GM23338 (cell line): Measurements from ENCODE around the gene FCER2. TPM values are rescaled to one million over a fixed set of nuclear protein-coding genes. Genes with fewer than 3 reads are reported as not detected.

Experiments
- CREB1 ChIP-seq: fragments of 250-450 bp; sonication (Bioruptor Pico); IDR thresholded peaks from 2 replicates; pipeline ENCODE4 v1.5.0; 2020; ENCODE audit warnings: low read depth, mild to moderate bottlenecking, moderate library complexity
- CTCF ChIP-seq, 2 experiments: fragments of 200-600 bp in 1 of 2; sonication (generic) in 1 of 2; conservative IDR thresholded peaks; 2 replicates each; pipeline versions ENCODE4 v1.5.1 to v1.6.1; 2016 to 2017; ENCODE audit warnings: antibody characterized with exemption in 2 of 2, low read depth in 2 of 2, mild to moderate bottlenecking in 2 of 2, moderate library complexity in 1 of 2
- EZH2 ChIP-seq: fragments of 200-600 bp; sonication (generic); IDR thresholded peaks from one replicate; pipeline ENCODE4 v1.8.0; 2017; ENCODE audit warnings: antibody characterized with exemption, mild to moderate bottlenecking, low read depth; ENCODE audit not compliant: unreplicated experiment
- EZH2phosphoT487 ChIP-seq: fragments of 200-600 bp; sonication (generic); IDR thresholded peaks from one replicate; pipeline ENCODE4 v1.8.1; 2018; ENCODE audit warnings: antibody characterized with exemption; ENCODE audit not compliant: unreplicated experiment
- JUNB ChIP-seq: IDR thresholded peaks from one replicate; pipeline ENCODE4 v1.6.1; 2016; ENCODE audit warnings: antibody characterized with exemption; ENCODE audit not compliant: unreplicated experiment
- POLR2AphosphoS5 ChIP-seq: IDR thresholded peaks from 2 replicates; pipeline ENCODE4 v1.6.1; 2016; ENCODE audit warnings: antibody characterized with exemption, low read depth
- REST ChIP-seq: IDR thresholded peaks from one replicate; pipeline ENCODE4 v1.6.1; 2018; ENCODE audit warnings: antibody characterized with exemption; ENCODE audit not compliant: unreplicated experiment
- STAT1 ChIP-seq: IDR thresholded peaks from one replicate; pipeline ENCODE4 v1.6.1; 2016; ENCODE audit warnings: antibody characterized with exemption; ENCODE audit not compliant: unreplicated experiment
- ZNF114 ChIP-seq: fragments of 250-450 bp; sonication (Bioruptor Pico); IDR thresholded peaks from 2 replicates; pipeline ENCODE4 v1.5.0; 2020; ENCODE audit warnings: mild to moderate bottlenecking, moderate library complexity
- ZNF331 ChIP-seq: fragments of 250-450 bp; sonication (Bioruptor Pico); IDR thresholded peaks from 2 replicates; pipeline ENCODE4 v1.5.0; 2020; ENCODE audit warnings: low read depth, mild to moderate bottlenecking, moderate library complexity
- polyA plus RNA-seq: library from polyadenylated mRNA; unstranded; fragments of >200 nt; fragmentation: Nextera tagmentation; extraction: Ambion mirVana; gene quantifications from 2 replicates; pipeline ENCODE4 v1.2.1, GENCODE V29; 2016
- total RNA-seq: library from RNA; depleted of rRNA; stranded (reverse); fragments of >200 nt; shearing (Covaris generic); gene quantifications from 2 replicates; pipeline ENCODE4 v1.2.3, GENCODE V29; 2014; rRNA removed
- TF ChIP-seq, protein P1 (sequence below): fragments of 250-450 bp; sonication (Bioruptor Pico); IDR thresholded peaks from 2 replicates; pipeline ENCODE4 v1.5.0; 2020; ENCODE audit warnings: mild to moderate bottlenecking, moderate library complexity

FCER2 gene
- total and polyA plus RNA-seq, 2 experiments from 2014 or later = 0.29 TPM; not detected in 1

DNA sequence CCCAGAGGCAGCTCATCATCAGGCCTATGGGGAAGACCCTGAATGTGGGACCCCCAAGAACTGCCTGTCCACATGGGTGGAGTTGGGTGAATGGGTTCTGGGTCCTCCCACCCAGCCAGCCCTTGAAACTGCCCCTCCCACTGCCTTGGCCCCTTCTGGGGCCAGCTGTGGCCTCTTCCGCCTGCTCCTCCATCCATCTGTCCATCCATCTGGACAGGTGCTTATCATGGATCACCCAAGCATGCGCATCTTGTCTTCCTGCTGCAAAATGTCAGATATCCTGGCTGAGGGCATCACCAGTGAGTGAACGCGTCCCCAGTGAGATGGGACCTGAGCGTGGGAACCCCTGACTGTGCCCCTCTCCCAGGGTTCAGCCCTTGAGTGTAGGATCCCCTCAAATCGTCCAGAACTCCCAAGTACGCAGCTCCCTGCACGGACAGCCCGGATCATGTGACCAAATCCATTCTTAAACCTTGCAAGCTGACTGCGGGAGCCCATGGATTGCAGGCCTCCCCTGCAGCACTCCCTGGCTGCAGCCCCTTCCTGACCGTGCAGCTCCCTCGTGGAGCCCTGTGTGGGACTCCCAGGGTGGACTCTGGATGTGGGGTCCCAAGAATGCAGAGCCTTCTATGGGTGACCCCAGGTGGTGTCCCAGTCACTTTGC is 63.0 kb downstream of the FCER2 start (continued):
- TF ChIP-seq, protein P1, sequence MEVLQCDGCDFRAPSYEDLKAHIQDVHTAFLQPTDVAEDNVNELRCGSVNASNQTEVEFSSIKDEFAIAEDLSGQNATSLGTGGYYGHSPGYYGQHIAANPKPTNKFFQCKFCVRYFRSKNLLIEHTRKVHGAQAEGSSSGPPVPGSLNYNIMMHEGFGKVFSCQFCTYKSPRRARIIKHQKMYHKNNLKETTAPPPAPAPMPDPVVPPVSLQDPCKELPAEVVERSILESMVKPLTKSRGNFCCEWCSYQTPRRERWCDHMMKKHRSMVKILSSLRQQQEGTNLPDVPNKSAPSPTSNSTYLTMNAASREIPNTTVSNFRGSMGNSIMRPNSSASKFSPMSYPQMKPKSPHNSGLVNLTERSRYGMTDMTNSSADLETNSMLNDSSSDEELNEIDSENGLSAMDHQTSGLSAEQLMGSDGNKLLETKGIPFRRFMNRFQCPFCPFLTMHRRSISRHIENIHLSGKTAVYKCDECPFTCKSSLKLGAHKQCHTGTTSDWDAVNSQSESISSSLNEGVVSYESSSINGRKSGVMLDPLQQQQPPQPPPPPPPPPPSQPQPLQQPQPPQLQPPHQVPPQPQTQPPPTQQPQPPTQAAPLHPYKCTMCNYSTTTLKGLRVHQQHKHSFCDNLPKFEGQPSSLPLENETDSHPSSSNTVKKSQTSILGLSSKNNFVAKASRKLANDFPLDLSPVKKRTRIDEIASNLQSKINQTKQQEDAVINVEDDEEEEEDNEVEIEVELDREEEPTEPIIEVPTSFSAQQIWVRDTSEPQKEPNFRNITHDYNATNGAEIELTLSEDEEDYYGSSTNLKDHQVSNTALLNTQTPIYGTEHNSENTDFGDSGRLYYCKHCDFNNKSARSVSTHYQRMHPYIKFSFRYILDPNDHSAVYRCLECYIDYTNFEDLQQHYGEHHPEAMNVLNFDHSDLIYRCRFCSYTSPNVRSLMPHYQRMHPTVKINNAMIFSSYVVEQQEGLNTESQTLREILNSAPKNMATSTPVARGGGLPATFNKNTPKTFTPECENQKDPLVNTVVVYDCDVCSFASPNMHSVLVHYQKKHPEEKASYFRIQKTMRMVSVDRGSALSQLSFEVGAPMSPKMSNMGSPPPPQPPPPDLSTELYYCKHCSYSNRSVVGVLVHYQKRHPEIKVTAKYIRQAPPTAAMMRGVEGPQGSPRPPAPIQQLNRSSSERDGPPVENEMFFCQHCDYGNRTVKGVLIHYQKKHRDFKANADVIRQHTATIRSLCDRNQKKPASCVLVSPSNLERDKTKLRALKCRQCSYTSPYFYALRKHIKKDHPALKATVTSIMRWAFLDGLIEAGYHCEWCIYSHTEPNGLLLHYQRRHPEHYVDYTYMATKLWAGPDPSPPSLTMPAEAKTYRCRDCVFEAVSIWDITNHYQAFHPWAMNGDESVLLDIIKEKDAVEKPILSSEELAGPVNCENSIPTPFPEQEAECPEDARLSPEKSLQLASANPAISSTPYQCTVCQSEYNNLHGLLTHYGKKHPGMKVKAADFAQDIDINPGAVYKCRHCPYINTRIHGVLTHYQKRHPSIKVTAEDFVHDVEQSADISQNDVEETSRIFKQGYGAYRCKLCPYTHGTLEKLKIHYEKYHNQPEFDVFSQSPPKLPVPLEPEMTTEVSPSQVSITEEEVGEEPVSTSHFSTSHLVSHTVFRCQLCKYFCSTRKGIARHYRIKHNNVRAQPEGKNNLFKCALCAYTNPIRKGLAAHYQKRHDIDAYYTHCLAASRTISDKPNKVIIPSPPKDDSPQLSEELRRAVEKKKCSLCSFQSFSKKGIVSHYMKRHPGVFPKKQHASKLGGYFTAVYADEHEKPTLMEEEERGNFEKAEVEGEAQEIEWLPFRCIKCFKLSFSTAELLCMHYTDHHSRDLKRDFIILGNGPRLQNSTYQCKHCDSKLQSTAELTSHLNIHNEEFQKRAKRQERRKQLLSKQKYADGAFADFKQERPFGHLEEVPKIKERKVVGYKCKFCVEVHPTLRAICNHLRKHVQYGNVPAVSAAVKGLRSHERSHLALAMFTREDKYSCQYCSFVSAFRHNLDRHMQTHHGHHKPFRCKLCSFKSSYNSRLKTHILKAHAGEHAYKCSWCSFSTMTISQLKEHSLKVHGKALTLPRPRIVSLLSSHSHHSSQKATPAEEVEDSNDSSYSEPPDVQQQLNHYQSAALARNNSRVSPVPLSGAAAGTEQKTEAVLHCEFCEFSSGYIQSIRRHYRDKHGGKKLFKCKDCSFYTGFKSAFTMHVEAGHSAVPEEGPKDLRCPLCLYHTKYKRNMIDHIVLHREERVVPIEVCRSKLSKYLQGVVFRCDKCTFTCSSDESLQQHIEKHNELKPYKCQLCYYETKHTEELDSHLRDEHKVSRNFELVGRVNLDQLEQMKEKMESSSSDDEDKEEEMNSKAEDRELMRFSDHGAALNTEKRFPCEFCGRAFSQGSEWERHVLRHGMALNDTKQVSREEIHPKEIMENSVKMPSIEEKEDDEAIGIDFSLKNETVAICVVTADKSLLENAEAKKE (CRISPR knock-in tag) = no peak
- TF ChIP-seq JUNB = no peak
- TF ChIP-seq ZNF114 (CRISPR knock-in tag) = no peak
- TF ChIP-seq ZNF331 = no peak
- TF ChIP-seq POLR2AphosphoS5 = no peak
- no peak for TF ChIP-seq STAT1
- no peak for TF ChIP-seq CTCF (conservative IDR thresholded peaks at IDR 0.05; ENCODE audit: low read depth in 2 of 2)
- no peak for TF ChIP-seq CREB1
- TF ChIP-seq EZH2phosphoT487 = no peak
- TF ChIP-seq REST = no peak
- TF ChIP-seq EZH2 = no peak

Other genes with a start within 250 kb of the FCER2 start
- 1.2 and 2.2 TPM in 2 replicates for gene PEX11G, start 213.1 kb downstream of the FCER2 start, total RNA-seq
- 2.2 and 3.1 TPM in 2 replicates for gene PEX11G, start 213.1 kb downstream of the FCER2 start, polyA plus RNA-seq
- gene ZNF358, start 186.0 kb downstream of the FCER2 start, total RNA-seq = 36.7 and 52.9 TPM in 2 replicates
- gene ZNF358, start 186.0 kb downstream of the FCER2 start, polyA plus RNA-seq = 23.8 and 28.2 TPM in 2 replicates
- 7.2 and 11.0 TPM in 2 replicates for gene MCOLN1, start 179.5 kb downstream of the FCER2 start, total RNA-seq
- 16.1 and 16.2 TPM in 2 replicates for gene MCOLN1, start 179.5 kb downstream of the FCER2 start, polyA plus RNA-seq
- gene PNPLA6, start 166.4 kb downstream of the FCER2 start, total RNA-seq = 135 and 147 TPM in 2 replicates
- gene PNPLA6, start 166.4 kb downstream of the FCER2 start, polyA plus RNA-seq = 66.6 and 74.1 TPM in 2 replicates
- gene CAMSAP3, start 106.3 kb downstream of the FCER2 start, total RNA-seq = 29.9 and 32.2 TPM in 2 replicates
- 6.4 and 10.2 TPM in 2 replicates for gene CAMSAP3, start 106.3 kb downstream of the FCER2 start, polyA plus RNA-seq
- 65.2 and 69.0 TPM in 2 replicates for gene XAB2, start 72.6 kb downstream of the FCER2 start, total RNA-seq
- 18.4 and 20.0 TPM in 2 replicates for gene XAB2, start 72.6 kb downstream of the FCER2 start, polyA plus RNA-seq
- gene PET100, start 72.3 kb downstream of the FCER2 start, total RNA-seq = 8.6 and 9.9 TPM in 2 replicates
- gene PET100, start 72.3 kb downstream of the FCER2 start, polyA plus RNA-seq = 636 and 765 TPM in 2 replicates
- gene PCP2, start 68.4 kb downstream of the FCER2 start, total RNA-seq = not detected in 2 replicates
- gene PCP2, start 68.4 kb downstream of the FCER2 start, polyA plus RNA-seq = 0.40 TPM in 1 of 2 replicates, not detected in the other
- gene STXBP2, start 65.0 kb downstream of the FCER2 start, total RNA-seq = 37.6 and 55.8 TPM in 2 replicates
- 42.6 and 45.0 TPM in 2 replicates for gene STXBP2, start 65.0 kb downstream of the FCER2 start, polyA plus RNA-seq
- gene RETN, start 33.1 kb downstream of the FCER2 start, total RNA-seq = not detected in 2 replicates
- gene RETN, start 33.1 kb downstream of the FCER2 start, polyA plus RNA-seq = not detected in 2 replicates
- gene MCEMP1, start 25.0 kb downstream of the FCER2 start, total RNA-seq = not detected in 2 replicates
- not detected in 2 replicates for gene MCEMP1, start 25.0 kb downstream of the FCER2 start, polyA plus RNA-seq
- gene TRAPPC5, start 21.3 kb downstream of the FCER2 start, total RNA-seq = 78.3 and 83.8 TPM in 2 replicates
- 252 and 284 TPM in 2 replicates for gene TRAPPC5, start 21.3 kb downstream of the FCER2 start, polyA plus RNA-seq
- gene CLEC4G, start 30.0 kb upstream of the FCER2 start, total RNA-seq = 0.23 and 0.52 TPM in 2 replicates
- 0.65 and 0.70 TPM in 2 replicates for gene CLEC4G, start 30.0 kb upstream of the FCER2 start, polyA plus RNA-seq
- 0.35 TPM in 1 of 2 replicates, not detected in the other for gene CD209, start 45.4 kb upstream of the FCER2 start, total RNA-seq
- not detected in 2 replicates for gene CD209, start 45.4 kb upstream of the FCER2 start, polyA plus RNA-seq
- gene CLEC4M, start 61.1 kb upstream of the FCER2 start, total RNA-seq = not detected in 2 replicates
- gene CLEC4M, start 61.1 kb upstream of the FCER2 start, polyA plus RNA-seq = not detected in 2 replicates
- gene EVI5L, start 128.1 kb upstream of the FCER2 start, total RNA-seq = 14.0 and 16.2 TPM in 2 replicates
- gene EVI5L, start 128.1 kb upstream of the FCER2 start, polyA plus RNA-seq = 4.3 and 4.5 TPM in 2 replicates
- gene PRR36, start 172.3 kb upstream of the FCER2 start, total RNA-seq = 12.1 and 17.6 TPM in 2 replicates
- 17.9 and 22.3 TPM in 2 replicates for gene PRR36, start 172.3 kb upstream of the FCER2 start, polyA plus RNA-seq
- 4.5 and 4.8 TPM in 2 replicates for gene LRRC8E, start 186.4 kb upstream of the FCER2 start, total RNA-seq
- 0.29 and 1.3 TPM in 2 replicates for gene LRRC8E, start 186.4 kb upstream of the FCER2 start, polyA plus RNA-seq
- 22.6 and 23.2 TPM in 2 replicates for gene MAP2K7, start 201.7 kb upstream of the FCER2 start, total RNA-seq
- gene MAP2K7, start 201.7 kb upstream of the FCER2 start, polyA plus RNA-seq = 11.3 and 12.2 TPM in 2 replicates
- gene TGFBR3L, start 212.7 kb upstream of the FCER2 start, total RNA-seq = 1.7 and 5.6 TPM in 2 replicates
- 6.2 and 7.0 TPM in 2 replicates for gene TGFBR3L, start 212.7 kb upstream of the FCER2 start, polyA plus RNA-seq
- 17.2 and 25.1 TPM in 2 replicates for gene SNAPC2, start 218.2 kb upstream of the FCER2 start, total RNA-seq
- gene SNAPC2, start 218.2 kb upstream of the FCER2 start, polyA plus RNA-seq = 16.4 and 17.1 TPM in 2 replicates
- 52.4 and 53.1 TPM in 2 replicates for gene CTXN1, start 224.0 kb upstream of the FCER2 start, total RNA-seq
- 22.3 and 22.5 TPM in 2 replicates for gene CTXN1, start 224.0 kb upstream of the FCER2 start, polyA plus RNA-seq
- gene TIMM44, start 241.5 kb upstream of the FCER2 start, total RNA-seq = 121 and 125 TPM in 2 replicates
- gene TIMM44, start 241.5 kb upstream of the FCER2 start, polyA plus RNA-seq = 128 and 131 TPM in 2 replicates